Mesendoderm (in vitro differentiated cells): Measurements from ENCODE around the gene KCNN3.

Experiments
- DNase-seq: peaks from one replicate; pipeline ENCODE4 v3.0.0; 2013
- H2AK5ac ChIP-seq: 2 replicates; pipeline ENCODE4 v1.6.1; 2013; ENCODE audit warnings: low read length, inconsistent platforms
- H2BK120ac ChIP-seq: 2 replicates; pipeline ENCODE4 v1.6.1; 2013; ENCODE audit warnings: low read depth, mild to moderate bottlenecking, low read length, moderate library complexity, mixed read lengths
- H2BK15ac ChIP-seq: replicated peaks from 2 replicates; pipeline ENCODE4 v1.6.1; 2013; ENCODE audit warnings: low read depth, mild to moderate bottlenecking, moderate library complexity
- H2BK5ac ChIP-seq: 2 replicates; pipeline ENCODE4 v1.6.1; 2013; ENCODE audit warnings: low read length, inconsistent platforms
- H3K18ac ChIP-seq: 2 replicates; pipeline ENCODE4 v1.6.1; 2013; ENCODE audit warnings: mild to moderate bottlenecking, low read length, mixed read lengths
- H3K23ac ChIP-seq: one replicate; pipeline ENCODE4 v1.6.1; 2013; ENCODE audit warnings: low read length
- H3K27ac ChIP-seq: 2 replicates; pipeline ENCODE4 v1.5.1; 2013; ENCODE audit warnings: low read depth, mild to moderate bottlenecking, inconsistent platforms, low read length, moderate library complexity
- H3K27me3 ChIP-seq: 2 replicates; pipeline ENCODE4 v1.6.1; 2013; ENCODE audit warnings: low read length, control low read depth, mild to moderate bottlenecking, inconsistent platforms; ENCODE audit not compliant: insufficient read depth, poor library complexity
- H3K36me3 ChIP-seq: 2 replicates; pipeline ENCODE4 v1.6.1; 2013; ENCODE audit warnings: low read length, inconsistent platforms; ENCODE audit not compliant: control insufficient read depth, insufficient read depth
- H3K4ac ChIP-seq: one replicate; pipeline ENCODE4 v1.6.1; 2013; ENCODE audit warnings: low read depth, mild to moderate bottlenecking, low read length, moderate library complexity
- H3K4me1 ChIP-seq: 2 replicates; pipeline ENCODE4 v1.6.1; 2013; ENCODE audit warnings: low read depth, low read length, inconsistent platforms; ENCODE audit not compliant: control insufficient read depth
- H3K4me2 ChIP-seq: 2 replicates; pipeline ENCODE4 v1.6.1; 2013; ENCODE audit warnings: low read length
- H3K4me3 ChIP-seq: 2 replicates; pipeline ENCODE4 v1.5.1; 2013; ENCODE audit warnings: mild to moderate bottlenecking, low read length
- H3K56ac ChIP-seq: one replicate; pipeline ENCODE4 v1.6.1; 2013; ENCODE audit warnings: low read length
- H3K79me1 ChIP-seq: 2 replicates; pipeline ENCODE4 v1.6.1; 2013; ENCODE audit warnings: low read length, inconsistent platforms
- H3K79me2 ChIP-seq: 2 replicates; pipeline ENCODE4 v1.6.1; 2013; ENCODE audit warnings: mild to moderate bottlenecking, low read length; ENCODE audit not compliant: control insufficient read depth, insufficient read depth
- H3K9ac ChIP-seq: 2 replicates; pipeline ENCODE4 v1.6.1; 2013; ENCODE audit warnings: low read length, inconsistent platforms
- H4K5ac ChIP-seq: one replicate; pipeline ENCODE4 v1.6.1; 2013; ENCODE audit warnings: low read length
- H4K8ac ChIP-seq: one replicate; pipeline ENCODE4 v1.6.1; 2013; ENCODE audit warnings: low read depth, mild to moderate bottlenecking, control low read depth, low read length, moderate library complexity
- WGBS: extraction: QIAGEN DNeasy Blood & Tissue Kit; methylation state at CpG from one replicate; pipeline ENCODE4 v1.1.7; 2013; ENCODE audit warnings: low lambda C conversion rate, missing lambda C conversion rate; ENCODE audit not compliant: insufficient coverage; ENCODE audit errors: extremely low coverage; 5-methylcytosine and 5-hydroxymethylcytosine counted together

KCNN3 gene

GRCh38 chr1:154765970-154766369, 104.1 kb downstream of the KCNN3 start:
- no peak overlapping the region for H3K56ac ChIP-seq
- no peak overlapping the region for H4K5ac ChIP-seq
- no peak overlapping the region for H2BK120ac ChIP-seq
- DNase-seq: peak; percentile 74
- H3K4me1 ChIP-seq: no peaks in the 10 kb centered on the region
- H2AK5ac ChIP-seq: no peak overlapping the region
- no peak overlapping the region for H2BK5ac ChIP-seq
- no peak overlapping the region for H3K23ac ChIP-seq
- WGBS: no CpG with 5 or more reads among the region's 3 CpGs
- no peak overlapping the region for H3K4me3 ChIP-seq
- no peak overlapping the region for H2BK15ac ChIP-seq
- H3K4me2 ChIP-seq: no peak overlapping the region
- H3K79me1 ChIP-seq: no peaks in the 10 kb centered on the region
- H3K9ac ChIP-seq: no peak overlapping the region
- no peak overlapping the region for H4K8ac ChIP-seq
- no peak overlapping the region for H3K27ac ChIP-seq
- H3K4ac ChIP-seq: no peak overlapping the region
- no peaks in the 10 kb centered on the region for H3K79me2 ChIP-seq
- no peaks in the 10 kb centered on the region for H3K27me3 ChIP-seq
- H3K36me3 ChIP-seq: no peaks in the 10 kb centered on the region
- H3K18ac ChIP-seq: no peak overlapping the region

GRCh38 chr1:154764773-154765172, 105.3 kb downstream of the KCNN3 start:
- H2BK15ac ChIP-seq: no peak overlapping the region
- no peaks in the 10 kb centered on the region for H3K79me1 ChIP-seq
- no peak overlapping the region for H3K4me3 ChIP-seq
- no peak overlapping the region for H2BK120ac ChIP-seq
- H3K56ac ChIP-seq: no peak overlapping the region
- no peaks in the 10 kb centered on the region for H3K4me1 ChIP-seq
- H3K4me2 ChIP-seq: no peak overlapping the region
- H3K27ac ChIP-seq: no peak overlapping the region
- H3K23ac ChIP-seq: no peak overlapping the region
- no peaks in the 10 kb centered on the region for H3K27me3 ChIP-seq
- no peaks in the 10 kb centered on the region for H3K36me3 ChIP-seq
- no peak overlapping the region for H3K9ac ChIP-seq
- H3K79me2 ChIP-seq: no peaks in the 10 kb centered on the region
- H4K8ac ChIP-seq: no peak overlapping the region
- no peak overlapping the region for H4K5ac ChIP-seq
- no peak overlapping the region for H2AK5ac ChIP-seq
- no peak for DNase-seq
- H3K18ac ChIP-seq: no peak overlapping the region
- WGBS: no CpG with 5 or more reads among the region's 3 CpGs
- no peak overlapping the region for H3K4ac ChIP-seq
- no peak overlapping the region for H2BK5ac ChIP-seq

GRCh38 chr1:154764181-154764580, 105.9 kb downstream of the KCNN3 start:
- H2BK120ac ChIP-seq: no peak overlapping the region

GRCh38 chr1:154760469-154760933, 109.6 kb downstream of the KCNN3 start:
- Histone ChIP-seq H2AK5ac (no peak overlapping the region), H3K18ac (no peak overlapping the region), H3K4ac (no peak overlapping the region), H2BK120ac (no peak overlapping the region), H3K79me2 (no peaks in the 10 kb centered on the region), H3K4me1 (no peaks in the 10 kb centered on the region), H3K9ac (peak overlapping the region; percentile 14), H2BK5ac (no peak overlapping the region), H3K79me1 (no peaks in the 10 kb centered on the region), H4K8ac (no peak overlapping the region), H4K5ac (no peak overlapping the region), H3K4me3 (no peak overlapping the region), H2BK15ac (no peak overlapping the region), H3K56ac (peak overlapping the region; percentile 34), H3K36me3 (no peaks in the 10 kb centered on the region), H3K4me2 (peak overlapping the region; percentile 27), H3K27me3 (no peaks in the 10 kb centered on the region), H3K27ac (no peak overlapping the region), H3K23ac (no peak overlapping the region)
- DNase-seq: peak; percentile 61
- WGBS: no CpG with 5 or more reads among the region's 54 CpGs

More at GRCh38 chr1:154764181-154764580, 105.9 kb downstream of the KCNN3 start:
- Histone ChIP-seq H2BK5ac (no peak overlapping the region), H3K23ac (no peak overlapping the region), H4K8ac (no peak overlapping the region), H3K4me2 (no peak overlapping the region), H3K27me3 (no peaks in the 10 kb centered on the region), H3K36me3 (no peaks in the 10 kb centered on the region), H3K4me1 (no peaks in the 10 kb centered on the region), H3K9ac (no peak overlapping the region), H4K5ac (no peak overlapping the region), H2BK15ac (no peak overlapping the region), H2AK5ac (no peak overlapping the region), H3K79me2 (no peaks in the 10 kb centered on the region), H3K56ac (no peak overlapping the region), H3K27ac (no peak overlapping the region), H3K4me3 (no peak overlapping the region), H3K79me1 (no peaks in the 10 kb centered on the region), H3K18ac (no peak overlapping the region), H3K4ac (no peak overlapping the region)
- no peak for DNase-seq
- WGBS: no CpG with 5 or more reads among the region's 1 CpG

GRCh38 chr1:154759793-154760192, 110.3 kb downstream of the KCNN3 start:
- H3K27me3 ChIP-seq: no peaks in the 10 kb centered on the region
- H3K4me3 ChIP-seq: no peak overlapping the region
- WGBS: no CpG with 5 or more reads among the region's 8 CpGs

GRCh38 chr1:154759196-154759595, 110.9 kb downstream of the KCNN3 start:
- no peak overlapping the region for H3K27ac ChIP-seq
- no peak overlapping the region for H2BK120ac ChIP-seq
- no peak overlapping the region for H3K9ac ChIP-seq
- no peaks in the 10 kb centered on the region for H3K79me2 ChIP-seq
- no peak overlapping the region for H2AK5ac ChIP-seq
- no peak overlapping the region for H4K8ac ChIP-seq
- H3K4me1 ChIP-seq: no peaks in the 10 kb centered on the region
- WGBS: no CpG with 5 or more reads among the region's 7 CpGs
- no peaks in the 10 kb centered on the region for H3K27me3 ChIP-seq
- H3K23ac ChIP-seq: no peak overlapping the region
- H2BK5ac ChIP-seq: no peak overlapping the region
- no peak overlapping the region for H3K4ac ChIP-seq
- H3K36me3 ChIP-seq: no peaks in the 10 kb centered on the region
- H4K5ac ChIP-seq: no peak overlapping the region
- H3K4me3 ChIP-seq: no peak overlapping the region
- H3K79me1 ChIP-seq: no peaks in the 10 kb centered on the region
- H2BK15ac ChIP-seq: no peak overlapping the region
- no peak overlapping the region for H3K18ac ChIP-seq
- no peak overlapping the region for H3K4me2 ChIP-seq
- no peak for DNase-seq
- no peak overlapping the region for H3K56ac ChIP-seq

More at GRCh38 chr1:154759793-154760192, 110.3 kb downstream of the KCNN3 start:
- H3K4me2 ChIP-seq: no peak overlapping the region
- H3K79me1 ChIP-seq: no peaks in the 10 kb centered on the region
- no peak overlapping the region for H3K23ac ChIP-seq
- no peaks in the 10 kb centered on the region for H3K79me2 ChIP-seq
- H3K4ac ChIP-seq: no peak overlapping the region
- H2AK5ac ChIP-seq: no peak overlapping the region
- H2BK120ac ChIP-seq: no peak overlapping the region
- H3K56ac ChIP-seq: no peak overlapping the region
- no peak overlapping the region for H3K9ac ChIP-seq
- no peak overlapping the region for H4K8ac ChIP-seq
- no peak overlapping the region for H2BK15ac ChIP-seq
- H2BK5ac ChIP-seq: no peak overlapping the region
- no peak for DNase-seq
- no peak overlapping the region for H3K18ac ChIP-seq
- H3K27ac ChIP-seq: no peak overlapping the region
- H3K4me1 ChIP-seq: no peaks in the 10 kb centered on the region
- no peaks in the 10 kb centered on the region for H3K36me3 ChIP-seq
- H4K5ac ChIP-seq: no peak overlapping the region
